Chondrocyte (in vitro differentiated cells): ENCODE data around the gene NRXN3. TPM values are rescaled to one million over a fixed set of nuclear protein-coding genes. Genes with fewer than 3 reads are reported as not detected.

Source experiments
- DNase-seq: peaks from one replicate; pipeline ENCODE4 v3.0.0; 2021; ENCODE audit warnings: mixed read lengths, low spot score
- H3K27ac Mint-ChIP-seq: one replicate; pipeline ENCODE4 v1.8.0; 2021; ENCODE audit warnings: mild to moderate bottlenecking, moderate library complexity, mixed read lengths; ENCODE audit not compliant: unreplicated experiment
- H3K27me3 Mint-ChIP-seq: 2 replicates; pipeline ENCODE4 v1.8.0; 2021; ENCODE audit warnings: low read depth, mixed read lengths
- H3K36me3 Mint-ChIP-seq: 2 replicates; pipeline ENCODE4 v1.8.0; 2021; ENCODE audit warnings: low read depth, mixed read lengths
- H3K4me1 Mint-ChIP-seq: 2 replicates; pipeline ENCODE4 v1.8.0; 2021; ENCODE audit warnings: low read depth, mild to moderate bottlenecking, mixed read lengths
- H3K4me3 Mint-ChIP-seq: one replicate; pipeline ENCODE4 v1.8.0; 2021; ENCODE audit warnings: mild to moderate bottlenecking, moderate library complexity, mixed read lengths; ENCODE audit not compliant: unreplicated experiment
- H3K9me3 Mint-ChIP-seq: 2 replicates; pipeline ENCODE4 v1.8.0; 2021; ENCODE audit warnings: low read depth, mixed read lengths
- total RNA-seq: library from RNA; stranded (reverse); gene quantifications from 3 replicates; pipeline ENCODE4 v1.2.1, GENCODE V29; 2021
- TF ChIP-seq, protein P1 (sequence below): fragments of 200-600 bp; sonication (generic); IDR thresholded peaks from 2 replicates; pipeline ENCODE4 v1.5.0; 2021; ENCODE audit warnings: antibody characterized with exemption, mild to moderate bottlenecking, moderate library complexity

Gene NRXN3
- total RNA-seq, 1 donor from 2014 or later, result 7.9 TPM

DNA sequence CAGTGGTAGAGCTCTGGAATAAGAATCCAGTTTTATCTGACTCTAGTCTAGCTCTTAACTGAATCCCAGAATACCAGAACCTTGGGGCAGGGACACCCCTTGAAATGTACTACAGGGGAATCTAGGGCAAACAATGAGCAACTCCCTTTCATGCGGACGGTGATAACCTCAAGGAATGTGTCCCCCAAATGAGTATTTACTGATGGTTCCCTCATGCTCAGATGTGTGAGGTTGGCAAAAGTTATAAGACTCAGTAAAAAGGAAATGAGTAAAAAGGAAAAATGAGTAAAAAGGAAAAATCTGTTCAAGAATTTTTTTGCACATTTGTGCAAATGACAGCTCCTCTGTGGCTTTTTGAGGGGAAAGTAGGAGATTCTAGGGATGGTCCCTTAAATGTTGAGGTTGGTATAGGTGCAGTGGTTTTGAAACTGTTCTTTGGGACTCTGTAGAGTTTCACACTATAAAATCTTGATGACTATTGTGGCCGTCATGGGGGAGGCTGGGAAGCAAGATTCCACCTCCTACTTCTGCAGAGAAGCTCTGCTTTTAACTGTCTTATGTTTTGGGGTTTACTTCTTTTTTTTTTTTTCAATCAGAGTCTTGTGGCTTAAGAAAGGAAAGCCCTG, 58.6 kb downstream of the NRXN3 start:
- H3K9me3 Mint-ChIP-seq, result no peaks in the 10 kb centered on the region
- H3K27ac Mint-ChIP-seq, result no peak overlapping the region
- H3K36me3 Mint-ChIP-seq, result no peaks in the 10 kb centered on the region
- H3K4me1 Mint-ChIP-seq, result no peaks in the 10 kb centered on the region
- no peak overlapping the region for H3K4me3 Mint-ChIP-seq
- TF ChIP-seq, protein P1, sequence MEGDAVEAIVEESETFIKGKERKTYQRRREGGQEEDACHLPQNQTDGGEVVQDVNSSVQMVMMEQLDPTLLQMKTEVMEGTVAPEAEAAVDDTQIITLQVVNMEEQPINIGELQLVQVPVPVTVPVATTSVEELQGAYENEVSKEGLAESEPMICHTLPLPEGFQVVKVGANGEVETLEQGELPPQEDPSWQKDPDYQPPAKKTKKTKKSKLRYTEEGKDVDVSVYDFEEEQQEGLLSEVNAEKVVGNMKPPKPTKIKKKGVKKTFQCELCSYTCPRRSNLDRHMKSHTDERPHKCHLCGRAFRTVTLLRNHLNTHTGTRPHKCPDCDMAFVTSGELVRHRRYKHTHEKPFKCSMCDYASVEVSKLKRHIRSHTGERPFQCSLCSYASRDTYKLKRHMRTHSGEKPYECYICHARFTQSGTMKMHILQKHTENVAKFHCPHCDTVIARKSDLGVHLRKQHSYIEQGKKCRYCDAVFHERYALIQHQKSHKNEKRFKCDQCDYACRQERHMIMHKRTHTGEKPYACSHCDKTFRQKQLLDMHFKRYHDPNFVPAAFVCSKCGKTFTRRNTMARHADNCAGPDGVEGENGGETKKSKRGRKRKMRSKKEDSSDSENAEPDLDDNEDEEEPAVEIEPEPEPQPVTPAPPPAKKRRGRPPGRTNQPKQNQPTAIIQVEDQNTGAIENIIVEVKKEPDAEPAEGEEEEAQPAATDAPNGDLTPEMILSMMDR, result no peak
- H3K27me3 Mint-ChIP-seq, result no peaks in the 10 kb centered on the region
- DNase-seq, result no peak

DNA sequence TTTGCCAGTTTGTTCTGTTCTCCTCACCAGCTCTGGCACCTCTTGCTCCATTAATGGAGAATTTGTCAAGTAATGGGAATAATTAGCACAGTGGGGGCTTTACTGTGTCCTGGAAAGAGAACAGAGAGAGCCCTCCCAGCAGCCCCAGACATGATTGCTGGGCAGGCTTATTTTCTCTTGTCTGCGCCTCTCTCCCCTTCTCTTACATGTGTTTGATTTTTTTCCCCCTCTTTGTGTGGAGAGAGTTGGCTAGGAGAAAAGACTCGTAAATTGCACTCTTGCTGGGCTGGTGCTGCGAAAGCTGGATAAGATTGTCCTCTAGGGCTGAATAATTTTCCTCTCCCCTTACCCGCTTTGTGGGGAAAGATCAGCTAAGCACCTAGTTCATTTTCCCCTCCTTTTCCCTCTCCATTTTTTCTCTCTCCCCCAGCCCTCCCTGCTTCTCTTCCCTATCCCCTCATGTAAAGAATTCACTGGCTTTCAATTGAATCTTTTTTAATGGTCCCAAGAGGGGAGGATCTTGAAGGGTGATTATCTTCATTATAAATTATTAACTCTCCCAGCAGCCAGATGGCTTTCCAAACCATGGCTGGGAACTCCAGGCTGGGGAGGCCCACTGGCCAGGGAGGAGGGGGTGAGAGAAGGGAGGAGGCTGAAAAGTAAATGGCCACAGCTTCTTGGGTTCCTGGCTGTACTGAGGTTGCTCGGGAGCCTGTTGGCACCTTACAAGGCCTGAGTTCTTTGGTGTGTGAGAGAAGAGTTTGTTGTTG, 62.2 kb downstream of the NRXN3 start:
- H3K36me3 Mint-ChIP-seq, result no peaks in the 10 kb centered on the region
- H3K4me3 Mint-ChIP-seq, result no peak overlapping the region
- no peaks in the 10 kb centered on the region for H3K27me3 Mint-ChIP-seq
- DNase-seq, result no peak
- no peaks in the 10 kb centered on the region for H3K4me1 Mint-ChIP-seq
- TF ChIP-seq, protein P1, result no peak
- H3K9me3 Mint-ChIP-seq, result no peaks in the 10 kb centered on the region
- no peak overlapping the region for H3K27ac Mint-ChIP-seq

DNA sequence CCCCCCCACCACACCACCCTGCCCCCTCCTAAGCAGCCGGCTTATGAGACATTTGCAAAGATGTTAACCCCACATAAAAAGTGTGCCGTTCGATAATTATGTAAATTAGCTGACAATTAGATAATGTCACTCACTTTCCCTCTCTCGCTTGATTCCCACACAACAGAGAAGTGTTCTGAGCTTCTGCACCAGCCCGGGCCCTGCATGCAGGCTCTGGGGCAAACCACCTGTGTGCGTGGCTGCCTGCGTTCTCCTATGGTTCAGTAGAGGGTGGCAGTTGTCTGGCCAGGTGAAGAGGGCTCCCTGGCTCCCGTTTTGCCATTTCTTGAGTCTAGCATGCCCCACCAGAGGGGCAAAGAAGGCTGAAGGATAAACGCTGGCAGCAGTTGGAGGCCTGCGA, 68.0 kb downstream of the NRXN3 start:
- no peak for DNase-seq
- no peaks in the 10 kb centered on the region for H3K27me3 Mint-ChIP-seq
- no peak overlapping the region for H3K4me3 Mint-ChIP-seq
- TF ChIP-seq, protein P1, result no peak
- no peak overlapping the region for H3K27ac Mint-ChIP-seq
- H3K9me3 Mint-ChIP-seq, result no peaks in the 10 kb centered on the region
- H3K36me3 Mint-ChIP-seq, result no peaks in the 10 kb centered on the region
- no peaks in the 10 kb centered on the region for H3K4me1 Mint-ChIP-seq

DNA sequence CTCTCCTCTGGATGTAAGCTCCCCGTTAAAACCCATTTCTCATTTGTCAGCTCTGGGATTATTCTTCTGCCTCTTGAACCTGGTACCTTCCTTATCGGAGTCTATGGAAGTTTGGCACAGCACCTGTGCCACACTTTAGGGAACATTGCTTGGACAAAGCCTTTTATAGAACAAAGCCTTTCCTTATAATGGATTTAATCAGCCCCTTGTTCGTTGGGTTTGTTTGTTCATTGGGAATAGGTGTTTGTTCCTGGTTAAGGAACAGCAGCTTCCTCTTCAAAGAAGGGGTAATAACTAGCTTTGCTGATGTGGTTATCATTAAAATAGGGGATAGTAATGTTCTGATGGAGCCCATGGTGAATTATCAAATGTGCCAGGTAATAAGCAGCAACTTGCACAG, 70.4 kb downstream of the NRXN3 start:
- Mint-ChIP-seq H3K4me1 (no peaks in the 10 kb centered on the region), H3K27ac (no peak overlapping the region)

DNA sequence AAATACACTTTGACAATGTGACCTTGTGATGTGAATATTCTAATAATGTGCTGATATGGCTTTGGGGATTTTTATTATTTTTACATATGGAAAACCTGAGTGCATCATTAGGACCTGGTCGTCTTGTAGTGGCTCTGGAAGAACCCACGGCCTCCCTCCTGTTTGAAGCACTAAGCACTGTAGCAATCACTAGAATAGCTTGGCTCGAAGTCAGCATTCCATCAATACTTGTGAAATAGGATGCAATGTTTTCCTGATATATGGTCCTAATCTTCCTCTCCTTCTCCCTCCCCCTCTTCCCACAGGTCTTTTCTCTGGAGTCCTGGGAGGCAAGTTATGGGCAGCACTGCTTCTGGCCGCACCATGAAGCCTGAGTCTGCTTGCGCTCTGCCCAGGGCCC, 71.9 kb downstream of the NRXN3 start:
- Mint-ChIP-seq H3K4me3 (no peak overlapping the region), H3K27ac (no peak overlapping the region), H3K4me1 (no peaks in the 10 kb centered on the region), H3K9me3 (no peaks in the 10 kb centered on the region), H3K36me3 (no peaks in the 10 kb centered on the region), H3K27me3 (no peaks in the 10 kb centered on the region)
- TF ChIP-seq, protein P1, result no peak
- no peak for DNase-seq

More for the DNA sequence above, 70.4 kb downstream of the NRXN3 start:
- H3K9me3 Mint-ChIP-seq, result no peaks in the 10 kb centered on the region
- TF ChIP-seq, protein P1, result no peak
- no peaks in the 10 kb centered on the region for H3K27me3 Mint-ChIP-seq
- H3K4me3 Mint-ChIP-seq, result no peak overlapping the region
- H3K36me3 Mint-ChIP-seq, result no peaks in the 10 kb centered on the region
- no peak for DNase-seq
